ENCODE data around the gene SMPD3. TPM values are rescaled to one million over a fixed set of nuclear protein-coding genes. Genes with fewer than 3 reads are reported as not detected.

The SMPD3 gene
- total RNA-seq, 1 experiment from 2014 or later = 0.17 TPM

- Histone ChIP-seq H3K4me3 (ENCODE audit: low read depth, low read length, poor library complexity, severe bottlenecking) (no peak overlapping the region), H3K9me3 (ENCODE audit: low read depth, low read length, poor library complexity, severe bottlenecking) (no peaks in the 10 kb centered on the region), H3K4me1 (ENCODE audit: insufficient read depth, low read length, poor library complexity, severe bottlenecking) (no peaks in the 10 kb centered on the region), H3K27ac (ENCODE audit: low read depth, low read length, poor library complexity, severe bottlenecking) (no peak overlapping the region), H3K36me3 (ENCODE audit: insufficient read depth, low read length, poor library complexity, severe bottlenecking) (no peaks in the 10 kb centered on the region), H3K27me3 (replicated peaks; ENCODE audit: insufficient read depth, low read depth, low read length, poor library complexity) (no peaks in the 10 kb centered on the region)
- no peak for TF ChIP-seq EZH2 (IDR thresholded peaks at IDR 0.05; ENCODE audit: borderline replicate concordance, low read depth, low read length, poor library complexity, severe bottlenecking)
- TF ChIP-seq CTCF (conservative IDR thresholded peaks at IDR 0.05; ENCODE audit: low read depth, low read length) = peak; percentile 51
- no TSS peak for BruUV-seq (replicated peaks)
- CTCF ChIA-PET = no interaction called here
- POLR2A ChIA-PET (ENCODE audit: low non-redundant PET) = no interaction called here
- intact Hi-C loops (cut with micrococcal nuclease; ENCODE audit: unreplicated experiment) = no loop called here
- DNase-seq (ENCODE audit: low spot score) = peak; percentile 33
Observed at GRCh38 chr16:68396481-68396880, 51.8 kb downstream of the SMPD3 start.

- no peaks in the 10 kb centered on the region for H3K4me1 ChIP-seq (ENCODE audit: insufficient read depth, low read length, poor library complexity, severe bottlenecking)
- CTCF ChIA-PET = no interaction called here
- DNase-seq (ENCODE audit: low spot score) = no peak
- BruUV-seq (replicated peaks) = no TSS peak
- intact Hi-C loops (cut with micrococcal nuclease; ENCODE audit: unreplicated experiment) = no loop called here
- no peak overlapping the region for H3K27ac ChIP-seq (ENCODE audit: low read depth, low read length, poor library complexity, severe bottlenecking)
- H3K9me3 ChIP-seq (ENCODE audit: low read depth, low read length, poor library complexity, severe bottlenecking) = no peaks in the 10 kb centered on the region
- no peak overlapping the region for H3K4me3 ChIP-seq (ENCODE audit: low read depth, low read length, poor library complexity, severe bottlenecking)
- POLR2A ChIA-PET (ENCODE audit: low non-redundant PET) = no interaction called here
- no peaks in the 10 kb centered on the region for H3K27me3 ChIP-seq (replicated peaks; ENCODE audit: insufficient read depth, low read depth, low read length, poor library complexity)
- no peaks in the 10 kb centered on the region for H3K36me3 ChIP-seq (ENCODE audit: insufficient read depth, low read length, poor library complexity, severe bottlenecking)
- no peak for TF ChIP-seq EZH2 (IDR thresholded peaks at IDR 0.05; ENCODE audit: borderline replicate concordance, low read depth, low read length, poor library complexity, severe bottlenecking)
- no peak for TF ChIP-seq CTCF (conservative IDR thresholded peaks at IDR 0.05; ENCODE audit: low read depth, low read length)
Observed at GRCh38 chr16:68395815-68396214, 52.5 kb downstream of the SMPD3 start.

GRCh38 chr16:68395167-68395786 lies 53.0 kb downstream of the SMPD3 start:
- no peaks in the 10 kb centered on the region for H3K27me3 ChIP-seq (replicated peaks; ENCODE audit: insufficient read depth, low read depth, low read length, poor library complexity)
- DNase-seq (ENCODE audit: low spot score) = no peak
- no peaks in the 10 kb centered on the region for H3K9me3 ChIP-seq (ENCODE audit: low read depth, low read length, poor library complexity, severe bottlenecking)
- intact Hi-C loops (cut with micrococcal nuclease; ENCODE audit: unreplicated experiment) = no loop called here
- POLR2A ChIA-PET (ENCODE audit: low non-redundant PET) = no interaction called here
- no peaks in the 10 kb centered on the region for H3K4me1 ChIP-seq (ENCODE audit: insufficient read depth, low read length, poor library complexity, severe bottlenecking)
- no peak overlapping the region for H3K27ac ChIP-seq (ENCODE audit: low read depth, low read length, poor library complexity, severe bottlenecking)
- CTCF ChIA-PET = no interaction called here
- BruUV-seq (replicated peaks) = no TSS peak
- no peak overlapping the region for H3K4me3 ChIP-seq (ENCODE audit: low read depth, low read length, poor library complexity, severe bottlenecking)
- H3K36me3 ChIP-seq (ENCODE audit: insufficient read depth, low read length, poor library complexity, severe bottlenecking) = no peaks in the 10 kb centered on the region
- no peak for TF ChIP-seq EZH2 (IDR thresholded peaks at IDR 0.05; ENCODE audit: borderline replicate concordance, low read depth, low read length, poor library complexity, severe bottlenecking)
- no peak for TF ChIP-seq CTCF (conservative IDR thresholded peaks at IDR 0.05; ENCODE audit: low read depth, low read length)
